ENCODE data around the gene PSMA1.

DNA sequence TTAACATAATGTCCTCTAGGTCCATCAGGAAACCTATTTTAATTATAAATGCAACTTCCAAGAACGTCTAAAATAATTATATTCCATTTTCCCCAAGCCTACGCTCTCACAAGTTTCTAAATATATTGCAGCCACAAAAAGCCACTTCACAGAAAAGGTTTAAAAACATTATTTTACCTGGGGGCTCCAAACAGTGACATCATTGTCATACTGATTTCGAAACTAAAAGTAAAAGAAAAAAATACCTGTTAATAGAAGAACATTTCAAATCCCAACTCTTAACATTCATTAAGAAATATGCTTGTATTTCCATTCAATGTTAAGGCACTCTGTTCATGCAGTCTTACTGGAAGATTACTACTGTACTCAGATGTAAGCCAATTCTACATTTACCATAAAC is 1.4 kb downstream of the PSMA1 start:
- TF ChIP-seq, protein P1, sequence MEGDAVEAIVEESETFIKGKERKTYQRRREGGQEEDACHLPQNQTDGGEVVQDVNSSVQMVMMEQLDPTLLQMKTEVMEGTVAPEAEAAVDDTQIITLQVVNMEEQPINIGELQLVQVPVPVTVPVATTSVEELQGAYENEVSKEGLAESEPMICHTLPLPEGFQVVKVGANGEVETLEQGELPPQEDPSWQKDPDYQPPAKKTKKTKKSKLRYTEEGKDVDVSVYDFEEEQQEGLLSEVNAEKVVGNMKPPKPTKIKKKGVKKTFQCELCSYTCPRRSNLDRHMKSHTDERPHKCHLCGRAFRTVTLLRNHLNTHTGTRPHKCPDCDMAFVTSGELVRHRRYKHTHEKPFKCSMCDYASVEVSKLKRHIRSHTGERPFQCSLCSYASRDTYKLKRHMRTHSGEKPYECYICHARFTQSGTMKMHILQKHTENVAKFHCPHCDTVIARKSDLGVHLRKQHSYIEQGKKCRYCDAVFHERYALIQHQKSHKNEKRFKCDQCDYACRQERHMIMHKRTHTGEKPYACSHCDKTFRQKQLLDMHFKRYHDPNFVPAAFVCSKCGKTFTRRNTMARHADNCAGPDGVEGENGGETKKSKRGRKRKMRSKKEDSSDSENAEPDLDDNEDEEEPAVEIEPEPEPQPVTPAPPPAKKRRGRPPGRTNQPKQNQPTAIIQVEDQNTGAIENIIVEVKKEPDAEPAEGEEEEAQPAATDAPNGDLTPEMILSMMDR (IDR thresholded peaks at IDR 0.05) = no peak
- TF ChIP-seq POLR2A (IDR thresholded peaks at IDR 0.05) = no peak
